SJCRH30 (cell line): ENCODE data around the gene PRSS16. TPM values are rescaled to one million over a fixed set of nuclear protein-coding genes. Genes with fewer than 3 reads are reported as not detected.

ENCODE experiments used
- DNase-seq, 2 experiments: peaks; one replicate each; pipeline ENCODE4 v3.0.0-alpha.2; 2015 to 2020
- H3K27ac ChIP-seq: fragments of 250-450 bp; sonication (Bioruptor Pico); 2 replicates; pipeline ENCODE4 v1.5.1; 2020; ENCODE audit warnings: mild to moderate bottlenecking, moderate library complexity
- H3K27me3 ChIP-seq: fragments of 250-450 bp; sonication (Bioruptor Pico); 2 replicates; pipeline ENCODE4 v1.5.1; 2020; ENCODE audit warnings: mild to moderate bottlenecking, moderate library complexity
- H3K36me3 ChIP-seq: fragments of 250-450 bp; sonication (Bioruptor Pico); 2 replicates; pipeline ENCODE4 v1.5.1; 2020; ENCODE audit warnings: mild to moderate bottlenecking, moderate library complexity
- H3K4me1 ChIP-seq: fragments of 250-450 bp; sonication (Bioruptor Pico); 2 replicates; pipeline ENCODE4 v1.5.1; 2020; ENCODE audit warnings: mild to moderate bottlenecking, moderate library complexity
- H3K4me3 ChIP-seq: fragments of 250-450 bp; sonication (Bioruptor Pico); 2 replicates; pipeline ENCODE4 v1.5.1; 2020; ENCODE audit warnings: mild to moderate bottlenecking, moderate library complexity
- H3K9me3 ChIP-seq: fragments of 250-450 bp; sonication (Bioruptor Pico); replicated peaks from 2 replicates; pipeline ENCODE4 v1.5.1; 2020; ENCODE audit warnings: mild to moderate bottlenecking, moderate library complexity
- total RNA-seq: library from RNA; depleted of rRNA; stranded (reverse); fragments of >200 nt; shearing (Covaris generic); gene quantifications from 2 replicates; pipeline ENCODE4 v1.2.3, GENCODE V29; 2014

Gene PRSS16
- total RNA-seq, 1 experiment from 2014 or later = not detected

DNA sequence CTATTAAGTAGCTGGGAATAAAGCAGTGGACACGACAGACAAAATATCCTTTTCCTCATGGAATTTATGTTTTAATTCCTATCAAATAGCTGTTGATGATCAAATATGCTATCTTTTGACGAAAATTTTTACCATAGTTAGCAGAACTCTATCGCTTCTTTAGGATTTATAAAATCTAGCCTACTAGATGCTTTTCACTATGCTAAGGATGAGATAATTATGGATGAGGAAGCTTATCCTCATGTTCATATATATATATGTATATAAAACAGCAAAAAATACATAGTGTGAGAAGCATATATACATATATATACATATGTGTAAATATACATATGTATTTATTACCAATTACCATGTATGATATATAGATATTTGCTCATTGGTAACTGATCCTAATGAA lies 12.9 kb upstream of the PRSS16 start:
- H3K4me3 ChIP-seq = no peak overlapping the region

DNA sequence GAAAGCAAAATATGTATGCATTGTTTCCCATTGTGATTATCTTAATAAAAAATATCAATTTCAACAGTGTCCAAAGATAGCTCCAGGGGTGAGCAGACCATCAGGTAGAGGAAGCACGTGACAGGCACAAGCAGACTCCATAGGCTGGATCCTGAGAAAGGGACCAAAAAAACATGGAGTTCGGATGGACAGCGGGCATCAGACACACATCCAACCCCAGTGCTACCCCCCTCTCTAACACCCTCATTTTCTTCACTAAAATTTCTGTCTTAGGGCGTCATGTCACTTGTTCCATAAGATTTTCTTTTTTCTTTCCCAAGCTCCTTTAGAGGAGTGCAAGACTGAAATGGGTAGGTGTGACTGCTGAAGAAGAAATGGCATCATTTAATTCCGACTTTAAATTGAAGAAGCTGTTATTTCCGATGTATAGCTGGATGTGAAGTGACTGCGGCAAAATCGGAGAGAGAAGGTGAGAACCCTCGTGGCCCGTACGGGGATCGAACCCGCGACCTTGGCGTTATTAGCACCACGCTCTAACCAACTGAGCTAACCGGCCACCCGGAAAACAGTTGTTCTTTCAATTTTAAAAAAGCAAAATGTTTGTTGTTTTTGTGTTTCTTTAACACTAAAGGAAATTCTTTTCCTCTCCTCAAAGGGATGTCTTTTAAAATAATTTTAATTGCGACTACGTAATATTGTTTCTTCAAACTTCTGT lies 10.3 kb upstream of the PRSS16 start:
- H3K27ac ChIP-seq = no peak overlapping the region
- H3K9me3 ChIP-seq = no peaks in the 10 kb centered on the region
- no peaks in the 10 kb centered on the region for H3K36me3 ChIP-seq
- H3K4me1 ChIP-seq = no peaks in the 10 kb centered on the region
- no peaks in the 10 kb centered on the region for H3K27me3 ChIP-seq
- no peak overlapping the region for H3K4me3 ChIP-seq
- no peak for DNase-seq

More for the DNA sequence above, 12.9 kb upstream of the PRSS16 start:
- DNase-seq = no peak
- Histone ChIP-seq H3K4me1 (no peaks in the 10 kb centered on the region), H3K27ac (no peak overlapping the region), H3K9me3 (no peaks in the 10 kb centered on the region), H3K36me3 (no peaks in the 10 kb centered on the region), H3K27me3 (no peaks in the 10 kb centered on the region)

DNA sequence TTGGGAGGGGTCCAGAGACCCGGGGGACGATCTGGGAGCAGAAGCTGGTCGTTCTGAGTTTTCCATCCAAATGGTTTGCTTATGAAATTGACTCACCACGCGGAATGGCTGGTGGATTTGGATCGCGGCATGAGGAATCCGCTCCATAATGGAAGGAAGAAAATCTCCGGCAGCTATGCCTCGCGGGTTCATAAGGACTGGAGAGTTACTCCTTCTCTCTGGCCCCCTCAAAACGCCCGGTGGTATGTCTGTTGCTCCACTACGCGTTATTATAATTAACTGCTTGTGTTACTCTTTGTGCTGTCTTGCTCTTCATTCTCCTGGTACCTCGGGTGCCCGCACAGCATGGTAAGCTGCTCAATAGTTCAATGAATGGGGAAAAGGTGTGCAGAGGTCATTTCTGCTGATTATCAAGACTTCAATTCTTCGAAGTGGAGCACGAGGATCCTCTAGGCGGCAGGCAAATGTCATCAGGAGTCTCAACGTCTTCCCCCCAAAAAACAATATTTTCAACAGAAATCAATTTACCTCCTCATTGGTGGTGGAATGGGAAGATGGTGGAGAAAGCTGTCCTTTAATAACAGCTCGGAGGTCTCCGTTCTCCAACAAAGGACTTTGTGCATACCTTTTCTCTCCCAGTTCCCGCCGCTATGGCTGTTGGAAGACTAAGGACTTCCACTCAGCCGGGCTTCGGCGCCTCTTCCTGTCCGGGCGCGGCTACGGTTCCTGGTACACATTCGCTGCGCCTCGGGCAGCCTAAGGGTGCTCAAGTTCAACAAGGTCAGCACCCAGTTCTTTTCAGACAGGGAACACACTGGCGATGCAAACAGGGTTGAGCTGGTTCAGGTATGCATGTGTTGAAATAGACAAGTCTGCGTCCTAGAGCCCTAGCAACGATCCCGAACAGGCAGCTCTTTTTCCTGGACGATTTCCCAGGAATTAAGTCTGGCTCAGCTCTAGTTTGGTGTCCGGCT lies 9.2 kb upstream of the PRSS16 start:
- no peak for DNase-seq
- Histone ChIP-seq H3K4me3 (no peak overlapping the region), H3K9me3 (no peaks in the 10 kb centered on the region), H3K4me1 (no peaks in the 10 kb centered on the region), H3K27ac (no peak overlapping the region), H3K27me3 (no peaks in the 10 kb centered on the region), H3K36me3 (no peaks in the 10 kb centered on the region)

DNA sequence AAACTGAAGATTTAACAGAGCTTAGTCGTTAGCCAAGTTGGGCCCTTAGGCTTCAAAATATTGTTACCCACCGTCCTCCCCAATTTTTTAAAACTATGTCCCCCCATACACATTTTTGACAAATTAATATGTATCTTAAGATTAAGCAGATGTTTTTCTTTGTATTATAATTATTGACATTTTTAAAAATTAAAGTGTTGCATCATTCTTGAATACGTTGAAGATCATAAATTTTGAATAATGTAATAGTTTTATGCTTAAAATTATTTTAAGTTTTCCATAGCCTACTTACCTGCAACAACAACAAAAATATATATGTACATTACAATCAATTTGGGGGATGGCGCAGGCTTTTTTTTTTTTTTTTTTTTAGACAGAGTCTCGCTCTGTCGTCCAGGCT lies 8.2 kb upstream of the PRSS16 start:
- no peaks in the 10 kb centered on the region for H3K27me3 ChIP-seq
- no peaks in the 10 kb centered on the region for H3K9me3 ChIP-seq
- DNase-seq = no peak
- no peaks in the 10 kb centered on the region for H3K4me1 ChIP-seq
- no peak overlapping the region for H3K27ac ChIP-seq
- H3K36me3 ChIP-seq = no peaks in the 10 kb centered on the region
- no peak overlapping the region for H3K4me3 ChIP-seq

DNA sequence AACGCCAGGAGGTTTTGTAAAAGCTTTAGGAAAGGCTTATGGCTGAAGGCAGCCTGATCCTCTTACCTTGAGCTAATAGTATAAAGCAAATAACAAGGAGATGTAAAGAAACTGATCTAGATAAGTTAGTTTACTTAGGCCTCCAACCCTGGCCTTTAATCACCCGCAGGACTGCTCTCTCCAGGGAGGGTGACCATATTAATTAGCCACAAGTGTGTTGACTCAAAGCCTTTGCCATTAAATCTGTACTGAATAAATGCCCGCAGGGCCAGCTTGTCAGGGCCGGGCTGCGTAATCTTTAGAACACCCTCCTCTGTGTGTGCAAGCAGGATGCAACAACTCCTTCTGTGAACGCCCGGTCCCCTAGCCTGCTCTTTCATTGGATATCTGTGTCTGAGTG lies 6.1 kb upstream of the PRSS16 start:
- Histone ChIP-seq H3K36me3 (no peaks in the 10 kb centered on the region), H3K27ac (no peak overlapping the region), H3K27me3 (no peaks in the 10 kb centered on the region), H3K9me3 (no peaks in the 10 kb centered on the region), H3K4me3 (no peak overlapping the region), H3K4me1 (no peaks in the 10 kb centered on the region)
- no peak for DNase-seq

DNA sequence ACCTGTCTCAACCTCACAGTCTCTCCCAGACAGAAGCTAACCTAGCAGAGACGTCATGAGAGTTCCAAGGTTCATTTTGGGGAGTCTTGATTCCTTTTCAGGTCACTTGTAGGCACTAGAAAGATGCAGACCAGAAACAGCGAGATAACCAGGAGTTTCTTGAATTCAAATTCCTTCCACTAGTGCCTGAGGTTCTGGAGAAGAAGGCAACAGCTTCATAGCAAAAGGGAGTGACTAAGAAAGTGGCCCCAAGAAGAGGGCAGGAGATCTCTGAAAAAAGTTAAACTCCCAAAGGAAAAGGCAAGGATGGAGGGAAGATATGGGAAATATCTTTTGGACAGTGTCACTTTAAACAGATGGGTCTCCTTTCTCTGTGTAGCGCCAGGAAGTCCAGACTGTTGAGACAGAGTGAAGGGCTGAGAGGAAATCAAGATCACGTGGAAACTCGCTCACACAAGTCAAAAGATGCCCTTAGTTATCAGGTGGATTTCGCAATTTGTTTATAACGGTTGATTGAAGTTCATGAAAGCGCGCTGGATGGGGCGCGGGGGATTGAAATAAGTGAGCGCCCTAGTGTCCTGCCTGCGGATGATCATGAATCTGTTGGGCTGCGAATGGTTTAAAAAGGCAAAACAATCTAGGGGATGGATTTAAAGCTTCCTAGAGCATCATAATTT lies 4.8 kb upstream of the PRSS16 start:
- Histone ChIP-seq H3K27ac (no peak overlapping the region), H3K27me3 (no peaks in the 10 kb centered on the region), H3K4me1 (no peaks in the 10 kb centered on the region), H3K36me3 (no peaks in the 10 kb centered on the region), H3K4me3 (no peak overlapping the region), H3K9me3 (no peaks in the 10 kb centered on the region)
- DNase-seq = no peak

DNA sequence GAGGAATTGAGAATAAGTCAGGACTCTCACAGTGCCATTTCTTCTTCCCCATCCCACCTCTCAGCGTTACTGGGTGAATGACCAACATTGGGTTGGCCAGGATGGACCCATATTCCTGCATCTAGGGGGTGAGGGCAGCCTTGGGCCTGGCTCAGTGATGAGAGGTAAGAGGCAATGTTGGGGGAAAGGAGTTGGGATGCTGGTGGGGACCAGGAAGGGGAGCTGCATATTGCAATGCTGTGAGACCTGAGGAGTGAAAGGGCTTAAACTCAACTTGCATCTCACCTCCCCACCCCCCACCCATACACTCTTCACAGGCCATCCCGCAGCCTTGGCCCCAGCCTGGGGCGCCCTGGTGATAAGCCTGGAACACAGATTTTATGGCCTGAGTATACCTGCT lies 1.3 kb downstream of the PRSS16 start:
- H3K27me3 ChIP-seq = no peaks in the 10 kb centered on the region
- DNase-seq = no peak
- no peak overlapping the region for H3K27ac ChIP-seq
- no peaks in the 10 kb centered on the region for H3K36me3 ChIP-seq
- H3K4me3 ChIP-seq = no peak overlapping the region
- no peaks in the 10 kb centered on the region for H3K9me3 ChIP-seq
- no peaks in the 10 kb centered on the region for H3K4me1 ChIP-seq

DNA sequence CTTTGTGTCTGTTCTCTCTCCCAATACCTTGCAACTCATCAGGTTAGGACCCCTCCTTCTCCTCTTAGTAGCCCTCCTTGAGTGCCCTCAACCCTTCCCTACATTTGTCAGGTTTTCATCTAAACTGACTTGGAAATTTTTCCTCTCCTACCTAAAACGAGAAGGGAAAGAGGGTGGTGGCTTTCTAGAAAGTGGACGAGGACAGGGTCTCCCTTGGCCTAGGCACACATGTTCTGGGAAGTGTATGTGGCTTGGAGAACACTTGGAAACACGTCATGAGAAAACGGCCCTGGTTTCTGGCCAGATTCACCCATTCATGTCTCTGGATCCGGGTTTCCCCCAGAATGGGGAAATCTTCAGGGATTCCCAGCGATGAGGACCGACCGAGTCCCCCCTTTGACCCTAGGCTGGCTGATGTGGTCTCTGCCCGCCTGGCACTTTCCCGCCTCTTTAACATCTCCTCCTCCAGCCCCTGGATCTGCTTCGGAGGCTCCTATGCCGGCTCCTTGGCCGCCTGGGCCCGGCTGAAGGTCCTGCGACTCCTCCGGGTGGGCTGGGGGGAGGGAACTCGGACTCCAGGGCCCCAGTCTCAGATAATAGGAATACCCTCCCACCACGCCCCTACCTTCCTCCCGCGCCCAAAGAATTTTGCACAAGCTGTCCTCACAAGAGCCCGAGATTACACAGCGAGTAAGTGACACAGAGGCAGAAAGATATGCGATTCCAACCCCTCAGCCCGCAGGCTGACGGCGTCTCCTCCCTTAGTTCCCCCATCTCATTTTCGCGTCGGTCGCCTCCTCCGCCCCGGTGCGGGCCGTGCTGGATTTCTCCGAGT lies 3.0 kb downstream of the PRSS16 start:
- Histone ChIP-seq H3K27ac (no peak overlapping the region), H3K4me3 (no peak overlapping the region), H3K4me1 (no peaks in the 10 kb centered on the region), H3K36me3 (no peaks in the 10 kb centered on the region), H3K27me3 (no peaks in the 10 kb centered on the region), H3K9me3 (no peaks in the 10 kb centered on the region)
- DNase-seq = no peak

DNA sequence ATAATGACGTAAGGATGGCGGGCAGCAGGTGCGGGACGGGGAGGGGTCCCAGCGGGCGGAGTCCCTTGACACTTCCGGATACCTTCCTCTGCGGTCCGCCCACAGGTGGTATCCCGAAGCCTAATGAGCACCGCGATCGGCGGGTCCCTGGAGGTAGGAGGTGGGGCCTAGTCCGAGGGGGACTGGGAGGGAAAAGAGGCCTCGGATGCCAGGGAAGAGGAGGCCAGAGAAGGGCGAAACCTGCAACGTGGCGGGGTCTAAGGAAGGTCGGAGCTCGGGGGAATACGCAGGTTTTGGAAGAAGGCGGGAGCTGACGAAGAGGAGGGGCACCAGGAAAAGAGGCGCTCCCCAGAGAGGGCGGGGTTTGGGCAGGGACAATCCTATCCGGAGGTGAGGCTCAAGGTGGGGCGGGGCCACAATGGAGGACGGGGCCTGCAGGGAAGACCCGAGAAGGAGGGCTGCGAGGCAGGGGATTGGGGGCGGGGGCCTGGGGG lies 3.7 kb downstream of the PRSS16 start:
- DNase-seq = no peak
- no peaks in the 10 kb centered on the region for H3K36me3 ChIP-seq
- no peaks in the 10 kb centered on the region for H3K4me1 ChIP-seq
- H3K27me3 ChIP-seq = no peaks in the 10 kb centered on the region
- H3K9me3 ChIP-seq = no peaks in the 10 kb centered on the region
- H3K4me3 ChIP-seq = no peak overlapping the region
- no peak overlapping the region for H3K27ac ChIP-seq

DNA sequence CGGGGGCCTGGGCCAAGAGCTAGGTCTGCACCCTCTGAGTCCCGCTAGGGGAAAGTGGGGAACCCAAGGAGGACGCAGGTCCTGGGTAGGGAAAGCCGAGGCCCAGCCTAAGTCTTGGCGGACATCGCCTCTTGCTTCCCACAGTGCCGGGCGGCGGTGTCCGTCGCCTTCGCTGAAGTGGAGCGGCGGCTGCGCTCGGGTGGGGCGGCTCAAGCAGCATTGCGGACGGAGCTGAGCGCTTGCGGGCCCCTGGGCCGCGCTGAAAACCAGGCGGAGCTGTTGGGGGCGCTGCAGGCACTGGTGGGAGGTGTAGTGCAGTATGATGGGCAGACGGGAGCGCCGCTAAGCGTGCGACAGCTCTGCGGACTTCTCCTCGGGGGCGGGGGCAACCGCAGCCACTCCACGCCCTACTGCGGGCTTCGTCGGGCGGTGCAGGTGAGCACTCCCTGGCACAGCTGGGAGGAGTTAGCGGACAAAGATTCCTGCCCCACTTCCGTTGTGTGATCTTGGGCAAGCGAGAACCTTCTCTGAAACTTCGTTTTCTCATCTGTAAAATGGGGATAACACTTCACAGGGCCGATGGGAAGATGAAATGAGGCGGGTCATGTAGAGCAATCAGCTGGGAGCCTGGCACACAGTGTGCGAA lies 4.2 kb downstream of the PRSS16 start:
- Histone ChIP-seq H3K4me1 (no peaks in the 10 kb centered on the region), H3K36me3 (no peaks in the 10 kb centered on the region), H3K4me3 (no peak overlapping the region), H3K27ac (no peak overlapping the region), H3K27me3 (no peaks in the 10 kb centered on the region), H3K9me3 (no peaks in the 10 kb centered on the region)
- no peak for DNase-seq

DNA sequence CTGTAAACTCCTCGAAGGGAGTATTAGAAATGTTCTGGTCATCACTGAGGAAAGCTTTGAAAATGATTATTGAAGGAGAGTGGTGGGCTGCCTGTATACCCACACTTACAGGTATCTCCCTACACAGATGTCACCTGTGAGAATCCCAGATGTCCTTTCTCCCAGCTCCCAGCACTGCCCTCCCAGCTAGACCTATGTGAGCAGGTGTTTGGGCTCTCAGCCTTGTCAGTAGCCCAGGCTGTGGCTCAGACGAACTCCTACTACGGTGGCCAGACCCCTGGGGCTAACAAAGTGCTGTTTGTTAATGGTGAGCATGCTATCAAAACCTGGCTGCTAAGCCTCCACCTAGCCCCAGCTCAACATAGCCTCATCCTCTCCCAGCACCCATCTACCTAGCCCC lies 7.1 kb downstream of the PRSS16 start:
- H3K36me3 ChIP-seq = no peaks in the 10 kb centered on the region
- no peak for DNase-seq
- H3K27me3 ChIP-seq = no peaks in the 10 kb centered on the region

DNA sequence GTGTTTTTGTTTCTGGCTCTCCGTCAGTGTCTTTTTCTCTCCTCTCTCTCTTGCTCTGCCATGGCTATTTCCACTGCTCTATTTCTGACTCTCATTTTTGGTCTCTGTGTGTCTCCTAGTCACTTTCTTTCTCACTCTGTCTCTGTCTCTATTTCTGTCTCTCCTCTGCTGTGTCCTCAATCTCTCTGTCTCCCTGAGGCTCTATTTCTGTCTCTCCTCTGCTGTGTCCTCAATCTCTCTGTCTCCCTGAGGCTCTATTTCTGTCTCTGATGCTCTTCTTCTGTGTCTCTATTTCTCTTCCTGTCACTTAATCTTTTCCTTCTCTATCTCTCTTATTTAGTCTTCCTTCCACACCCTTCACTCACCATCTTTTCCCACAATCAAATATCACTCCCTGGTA lies 8.4 kb downstream of the PRSS16 start:
- no peaks in the 10 kb centered on the region for H3K4me1 ChIP-seq
- no peaks in the 10 kb centered on the region for H3K9me3 ChIP-seq
- no peaks in the 10 kb centered on the region for H3K36me3 ChIP-seq
- no peaks in the 10 kb centered on the region for H3K27me3 ChIP-seq
- no peak overlapping the region for H3K27ac ChIP-seq
- no peak for DNase-seq
- H3K4me3 ChIP-seq = no peak overlapping the region

More for the DNA sequence above, 7.1 kb downstream of the PRSS16 start:
- no peak overlapping the region for H3K27ac ChIP-seq
- no peaks in the 10 kb centered on the region for H3K9me3 ChIP-seq
- no peaks in the 10 kb centered on the region for H3K4me1 ChIP-seq
- H3K4me3 ChIP-seq = no peak overlapping the region

DNA sequence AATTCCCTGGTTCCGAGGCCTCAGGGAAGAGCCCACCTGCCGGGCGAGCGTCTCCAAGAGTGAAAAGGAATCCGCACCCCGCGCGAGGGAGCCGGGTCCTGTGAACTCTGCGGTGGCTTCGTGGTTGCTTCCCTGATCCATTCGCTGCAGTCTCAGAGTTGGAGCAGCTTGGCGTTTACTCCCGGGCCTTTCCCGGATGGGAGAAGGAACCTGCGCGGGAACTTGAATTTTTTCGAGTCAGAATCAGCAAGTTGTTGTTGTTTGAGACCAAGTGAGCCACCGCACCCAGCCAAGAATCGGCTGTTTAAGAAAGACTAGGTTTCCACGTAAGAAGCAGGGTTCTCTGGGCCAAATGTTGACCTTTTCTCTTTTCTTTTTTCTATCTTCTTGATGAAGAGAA lies 12.9 kb downstream of the PRSS16 start:
- H3K4me1 ChIP-seq = no peaks in the 10 kb centered on the region
- H3K9me3 ChIP-seq = no peaks in the 10 kb centered on the region
- H3K36me3 ChIP-seq = no peaks in the 10 kb centered on the region
- H3K4me3 ChIP-seq = no peak overlapping the region
- H3K27ac ChIP-seq = no peak overlapping the region
- DNase-seq = no peak
- H3K27me3 ChIP-seq = no peaks in the 10 kb centered on the region

DNA sequence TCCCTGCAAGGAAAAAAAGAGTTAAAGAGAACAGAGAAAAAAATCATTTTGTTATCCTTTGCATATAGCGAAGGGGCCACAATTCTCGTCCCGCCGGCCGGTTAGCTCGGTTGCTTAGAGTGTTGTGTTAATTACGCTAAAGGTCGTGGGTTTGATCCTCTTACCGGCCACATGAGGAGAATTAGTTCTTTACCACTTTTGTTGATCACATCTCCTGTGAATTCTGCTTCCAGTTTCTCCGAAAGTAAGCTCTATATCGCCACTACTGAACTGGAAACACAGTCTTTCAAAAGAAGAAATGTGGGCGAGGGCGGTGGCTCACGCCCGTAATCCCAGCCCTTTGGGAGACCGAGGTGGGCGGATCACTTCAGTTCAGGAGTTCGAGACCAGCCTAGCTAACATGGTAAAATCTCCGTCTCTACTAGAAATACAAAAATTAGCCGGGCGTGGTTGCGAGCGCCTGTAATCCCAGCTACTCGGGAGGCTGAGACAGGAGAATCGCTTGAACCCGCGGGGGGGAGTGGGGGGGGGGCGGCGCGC lies 13.4 kb downstream of the PRSS16 start:
- Histone ChIP-seq H3K4me3 (no peak overlapping the region), H3K27me3 (no peaks in the 10 kb centered on the region), H3K36me3 (no peaks in the 10 kb centered on the region), H3K4me1 (no peaks in the 10 kb centered on the region), H3K27ac (no peak overlapping the region), H3K9me3 (no peaks in the 10 kb centered on the region)
- no peak for DNase-seq
